H9 (cell line): ENCODE measurements around the gene TRRAP. TPM values are rescaled to one million over a fixed set of nuclear protein-coding genes. Genes with fewer than 3 reads are reported as not detected.

Source experiments
- DNase-seq: peaks from one replicate; pipeline ENCODE4 v3.0.0-alpha.2; 2017
- H2AFZ ChIP-seq: one replicate; pipeline ENCODE4 v1.6.1; 2013; ENCODE audit warnings: mild to moderate bottlenecking, low read length, control low read depth, moderate library complexity
- H2AK5ac ChIP-seq: 2 replicates; pipeline ENCODE4 v1.6.1; 2013; ENCODE audit warnings: low read length, control low read depth, mixed read lengths; ENCODE audit not compliant: insufficient read length
- H2BK120ac ChIP-seq: one replicate; pipeline ENCODE4 v1.6.1; 2013; ENCODE audit warnings: low read depth, mild to moderate bottlenecking, low read length, control low read depth, inconsistent platforms; ENCODE audit not compliant: poor library complexity, severe bottlenecking
- H2BK12ac ChIP-seq: 2 replicates; pipeline ENCODE4 v1.6.1; 2013; ENCODE audit warnings: low read length, control low read depth, mixed read lengths, low read depth; ENCODE audit not compliant: insufficient read length
- H2BK15ac ChIP-seq: 2 replicates; pipeline ENCODE4 v1.6.1; 2013; ENCODE audit warnings: low read depth, low read length, control low read depth
- H2BK20ac ChIP-seq: one replicate; pipeline ENCODE4 v1.6.1; 2013; ENCODE audit warnings: low read depth, mild to moderate bottlenecking, low read length, control low read depth, inconsistent platforms; ENCODE audit not compliant: poor library complexity, severe bottlenecking
- H2BK5ac ChIP-seq: 2 replicates; pipeline ENCODE4 v1.6.1; 2013; ENCODE audit warnings: low read length, control low read depth, mixed read lengths; ENCODE audit not compliant: insufficient read length
- H3K14ac ChIP-seq: 2 replicates; pipeline ENCODE4 v1.6.1; 2013; ENCODE audit warnings: low read length, control low read depth; ENCODE audit not compliant: insufficient read depth
- H3K18ac ChIP-seq: 2 replicates; pipeline ENCODE4 v1.6.1; 2013; ENCODE audit warnings: low read depth, mild to moderate bottlenecking, mixed read lengths, low read length, control low read depth; ENCODE audit not compliant: insufficient read length
- H3K23ac ChIP-seq: 2 replicates; pipeline ENCODE4 v1.6.1; 2013; ENCODE audit warnings: low read length, control low read depth, mixed read lengths, low read depth; ENCODE audit not compliant: insufficient read length
- H3K23me2 ChIP-seq: 2 replicates; pipeline ENCODE4 v1.6.1; 2013; ENCODE audit warnings: low read depth, mild to moderate bottlenecking, mixed read lengths, low read length, control low read depth; ENCODE audit not compliant: insufficient read length, poor library complexity, severe bottlenecking
- H3K27ac ChIP-seq: 2 replicates; pipeline ENCODE4 v1.5.1; 2013; ENCODE audit warnings: low read length, control low read depth, mixed read lengths, low read depth; ENCODE audit not compliant: insufficient read length
- H3K27me3 ChIP-seq: 2 replicates; pipeline ENCODE4 v1.6.1; 2013; ENCODE audit warnings: low read length, control low read depth, inconsistent platforms; ENCODE audit not compliant: insufficient read depth
- H3K4ac ChIP-seq: 2 replicates; pipeline ENCODE4 v1.6.1; 2013; ENCODE audit warnings: low read depth, mild to moderate bottlenecking, control low read depth, inconsistent platforms, low read length, moderate library complexity
- H3K4me1 ChIP-seq: 2 replicates; pipeline ENCODE4 v1.6.1; 2013; ENCODE audit warnings: low read length, control low read depth, inconsistent platforms; ENCODE audit not compliant: insufficient read depth
- H3K4me2 ChIP-seq: 2 replicates; pipeline ENCODE4 v1.6.1; 2013; ENCODE audit warnings: low read length, control low read depth, mixed read lengths; ENCODE audit not compliant: insufficient read length, insufficient read depth
- H3K56ac ChIP-seq: 2 replicates; pipeline ENCODE4 v1.6.1; 2013; ENCODE audit warnings: low read depth, mild to moderate bottlenecking, mixed read lengths, low read length, control low read depth; ENCODE audit not compliant: insufficient read length
- H3K79me1 ChIP-seq: 2 replicates; pipeline ENCODE4 v1.6.1; 2013; ENCODE audit warnings: low read depth, mild to moderate bottlenecking, moderate library complexity, low read length, control low read depth, inconsistent platforms; ENCODE audit not compliant: insufficient read depth, poor library complexity, severe bottlenecking
- H3K79me2 ChIP-seq: 2 replicates; pipeline ENCODE4 v1.6.1; 2013; ENCODE audit warnings: low read length, control low read depth, inconsistent platforms; ENCODE audit not compliant: insufficient read depth
- H3K9ac ChIP-seq: 2 replicates; pipeline ENCODE4 v1.6.1; 2013; ENCODE audit warnings: low read length, control low read depth, mixed read lengths; ENCODE audit not compliant: insufficient read length; ENCODE audit errors: extremely low read depth
- H3K9me3 ChIP-seq: one replicate; pipeline ENCODE4 v1.6.1; 2013; ENCODE audit warnings: low read depth, low read length, inconsistent platforms; ENCODE audit not compliant: control insufficient read depth
- H3T11ph ChIP-seq: one replicate; pipeline ENCODE4 v1.6.1; 2013; ENCODE audit warnings: mild to moderate bottlenecking, low read length, control low read depth, inconsistent platforms
- H4K20me1 ChIP-seq: one replicate; pipeline ENCODE4 v1.6.1; 2013; ENCODE audit not compliant: control insufficient read depth, insufficient read length, insufficient read depth
- H4K5ac ChIP-seq: 2 replicates; pipeline ENCODE4 v1.6.1; 2013; ENCODE audit warnings: low read depth, mild to moderate bottlenecking, mixed read lengths, low read length, control low read depth; ENCODE audit not compliant: insufficient read length
- H4K8ac ChIP-seq: replicated peaks from 2 replicates; pipeline ENCODE4 v1.6.1; 2013; ENCODE audit warnings: low read length, control low read depth, mixed read lengths, low read depth; ENCODE audit not compliant: insufficient read length
- H4K91ac ChIP-seq: 2 replicates; pipeline ENCODE4 v1.6.1; 2013; ENCODE audit warnings: low read depth, mild to moderate bottlenecking, moderate library complexity, mixed read lengths, low read length, control low read depth; ENCODE audit not compliant: insufficient read length
- H3K27ac Mint-ChIP-seq, 3 experiments: 2 replicates in 2 of 3; 3 replicates in 1 of 3; pipeline ENCODE4 v1.8.0; 2020 to 2021; ENCODE audit warnings: mixed read lengths in 3 of 3, mild to moderate bottlenecking in 1 of 3, moderate library complexity in 1 of 3
- H3K27me3 Mint-ChIP-seq: 2 replicates; pipeline ENCODE4 v1.8.0; 2021; ENCODE audit warnings: low read depth, mild to moderate bottlenecking, moderate library complexity, mixed read lengths
- H3K36me3 Mint-ChIP-seq, 3 experiments: 2 replicates in 2 of 3; 3 replicates in 1 of 3; pipeline ENCODE4 v1.8.0; 2020 to 2021; ENCODE audit warnings: low read depth in 3 of 3, mixed read lengths in 3 of 3; ENCODE audit not compliant: insufficient read depth in 1 of 3
- H3K4me1 Mint-ChIP-seq, 2 experiments: 2 replicates each; pipeline ENCODE4 v1.8.0; 2020; ENCODE audit warnings: mixed read lengths in 2 of 2
- H3K4me3 Mint-ChIP-seq, 2 experiments: 2 replicates in 1 of 2; 3 replicates in 1 of 2; pipeline ENCODE4 v1.8.0; 2020 to 2021; ENCODE audit warnings: mild to moderate bottlenecking in 2 of 2, mixed read lengths in 2 of 2, moderate library complexity in 1 of 2
- H3K9me3 Mint-ChIP-seq, 2 experiments: 2 replicates in 1 of 2; 3 replicates in 1 of 2; pipeline ENCODE4 v1.8.0; 2020; ENCODE audit warnings: mild to moderate bottlenecking in 2 of 2, mixed read lengths in 2 of 2, moderate library complexity in 1 of 2
- WGBS: extraction: QIAGEN DNeasy Blood & Tissue Kit; methylation state at CpG from one replicate; pipeline ENCODE4 v1.1.7; 2013; ENCODE audit warnings: missing lambda C conversion rate, low lambda C conversion rate, mixed read lengths; ENCODE audit not compliant: insufficient read length; ENCODE audit errors: extremely low coverage; 5-methylcytosine and 5-hydroxymethylcytosine counted together
- total RNA-seq: library from RNA; stranded (reverse); gene quantifications from 2 replicates; pipeline ENCODE4 v1.2.1, GENCODE V29; 2021
- TF ChIP-seq, protein P1 (sequence below): fragments of 200-600 bp; sonication (generic); conservative IDR thresholded peaks from 3 replicates; pipeline ENCODE4 v1.8.0; 2021; ENCODE audit warnings: antibody characterized with exemption, mild to moderate bottlenecking

Gene TRRAP
- total RNA-seq, 1 experiment from 2014 or later: 58.6 TPM

- no peak overlapping the region for H2AFZ ChIP-seq
- H4K20me1 ChIP-seq: no peaks in the 10 kb centered on the region
- H3K14ac ChIP-seq: no peak overlapping the region
- no peak overlapping the region for H2BK15ac ChIP-seq
- H3K79me1 ChIP-seq: no peaks in the 10 kb centered on the region
- WGBS: no CpG with 5 or more reads among the region's 17 CpGs
- H3K27ac ChIP-seq: no peak overlapping the region
- peaks cover 9% of the 10 kb centered on the region for H3K23me2 ChIP-seq
- no peaks in the 10 kb centered on the region for H3K9me3 ChIP-seq
- H2BK12ac ChIP-seq: no peak overlapping the region
- H3K56ac ChIP-seq: no peak overlapping the region
- Mint-ChIP-seq H3K27me3 (peaks cover 58% of the 10 kb centered on the region), H3K4me3 (peak overlapping the region; percentile 70 to 85), H3K27ac (no peak overlapping the region), H3K4me1 (peaks cover 5 to 19% of the 10 kb centered on the region in 2 experiments), H3K36me3 (no peaks in the 10 kb centered on the region), H3K9me3 (no peaks in the 10 kb centered on the region)
- no peak overlapping the region for H3T11ph ChIP-seq
- H3K4me1 ChIP-seq: no peaks in the 10 kb centered on the region; the same call in 1 of the 2 replicates
- H3K4ac ChIP-seq: no peak overlapping the region
- H3K18ac ChIP-seq: no peak overlapping the region
- no peak overlapping the region for H2BK5ac ChIP-seq
- peak; percentile 43 for DNase-seq
- H3K9ac ChIP-seq: no peak overlapping the region
- TF ChIP-seq, protein P1, sequence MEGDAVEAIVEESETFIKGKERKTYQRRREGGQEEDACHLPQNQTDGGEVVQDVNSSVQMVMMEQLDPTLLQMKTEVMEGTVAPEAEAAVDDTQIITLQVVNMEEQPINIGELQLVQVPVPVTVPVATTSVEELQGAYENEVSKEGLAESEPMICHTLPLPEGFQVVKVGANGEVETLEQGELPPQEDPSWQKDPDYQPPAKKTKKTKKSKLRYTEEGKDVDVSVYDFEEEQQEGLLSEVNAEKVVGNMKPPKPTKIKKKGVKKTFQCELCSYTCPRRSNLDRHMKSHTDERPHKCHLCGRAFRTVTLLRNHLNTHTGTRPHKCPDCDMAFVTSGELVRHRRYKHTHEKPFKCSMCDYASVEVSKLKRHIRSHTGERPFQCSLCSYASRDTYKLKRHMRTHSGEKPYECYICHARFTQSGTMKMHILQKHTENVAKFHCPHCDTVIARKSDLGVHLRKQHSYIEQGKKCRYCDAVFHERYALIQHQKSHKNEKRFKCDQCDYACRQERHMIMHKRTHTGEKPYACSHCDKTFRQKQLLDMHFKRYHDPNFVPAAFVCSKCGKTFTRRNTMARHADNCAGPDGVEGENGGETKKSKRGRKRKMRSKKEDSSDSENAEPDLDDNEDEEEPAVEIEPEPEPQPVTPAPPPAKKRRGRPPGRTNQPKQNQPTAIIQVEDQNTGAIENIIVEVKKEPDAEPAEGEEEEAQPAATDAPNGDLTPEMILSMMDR: no peak
- H3K23ac ChIP-seq: no peak overlapping the region
- no peak overlapping the region for H2AK5ac ChIP-seq
- H2BK120ac ChIP-seq: no peak overlapping the region
- H3K4me2 ChIP-seq: no peak overlapping the region
- peaks cover 12% of the 10 kb centered on the region; the same call in 1 of the 2 replicates for H3K27me3 ChIP-seq
- H4K8ac ChIP-seq: no peak overlapping the region
- no peaks in the 10 kb centered on the region for H3K79me2 ChIP-seq
- no peak overlapping the region for H2BK20ac ChIP-seq
- no peak overlapping the region for H4K91ac ChIP-seq
- no peak overlapping the region for H4K5ac ChIP-seq
Measured at GRCh38 chr7:98870807-98871491, 7.4 kb upstream of the TRRAP start.
